Liver (tissue), 9 donors: ENCODE measurements around the gene ALKBH2. TPM values are rescaled to one million over a fixed set of nuclear protein-coding genes. Genes with fewer than 3 reads are reported as not detected.

Experiments used
- DNase-seq: peaks from one replicate; pipeline ENCODE4 v3.0.0-alpha.2; 2017; ENCODE audit warnings: low spot score
- H3K27ac ChIP-seq, 2 donors: one replicate each; pipeline ENCODE4 v1.7.0; 2013; ENCODE audit warnings: inconsistent platforms in 2 of 2, low read length in 2 of 2, control low read depth in 1 of 2, low read depth in 1 of 2, mild to moderate bottlenecking in 1 of 2
- H3K27me3 ChIP-seq, 4 donors: one replicate each; pipeline versions ENCODE4 v1.6.1 to v1.7.0; 2013; ENCODE audit warnings: low read length in 3 of 4, inconsistent platforms in 1 of 4, mild to moderate bottlenecking in 1 of 4, moderate library complexity in 1 of 4; ENCODE audit not compliant: control insufficient read depth in 4 of 4, insufficient read depth in 4 of 4
- H3K36me3 ChIP-seq, 4 donors: one replicate each; pipeline versions ENCODE4 v1.6.1 to v1.7.0; 2013; ENCODE audit warnings: low read length in 3 of 4, mild to moderate bottlenecking in 3 of 4, low read depth in 1 of 4, moderate library complexity in 1 of 4; ENCODE audit not compliant: control insufficient read depth in 4 of 4, insufficient read depth in 3 of 4
- H3K4me1 ChIP-seq, 4 donors: one replicate each; pipeline versions ENCODE4 v1.6.1 to v1.7.0; 2013; ENCODE audit warnings: low read length in 3 of 4, mild to moderate bottlenecking in 3 of 4, moderate library complexity in 1 of 4; ENCODE audit not compliant: control insufficient read depth in 4 of 4, insufficient read depth in 4 of 4
- H3K4me3 ChIP-seq, 3 donors: one replicate each; pipeline versions ENCODE4 v1.6.1 to v1.7.0; 2013; ENCODE audit warnings: low read length in 3 of 3, control low read depth in 1 of 3, low read depth in 1 of 3, mild to moderate bottlenecking in 1 of 3
- H3K9ac ChIP-seq, 2 donors: one replicate each; pipeline ENCODE4 v1.7.0; 2013; ENCODE audit warnings: low read length in 2 of 2, mild to moderate bottlenecking in 2 of 2, moderate library complexity in 2 of 2, control low read depth in 1 of 2, low read depth in 1 of 2
- H3K9me3 ChIP-seq, 4 donors: one replicate each; pipeline versions ENCODE4 v1.6.1 to v1.7.0; 2013; ENCODE audit warnings: low read length in 3 of 4; ENCODE audit not compliant: control insufficient read depth in 4 of 4
- ATF3 ChIP-seq: IDR thresholded peaks from 2 replicates; pipeline ENCODE4 v1.6.1; 2016; ENCODE audit warnings: antibody characterized with exemption
- CTCF ChIP-seq: fragments of 150-350 bp; IDR thresholded peaks from 2 replicates; pipeline ENCODE4 v1.5.1; 2017; ENCODE audit warnings: improper control_type of control experiment, low read depth, low read length; ENCODE audit not compliant: missing input control
- FOXA2 ChIP-seq: IDR thresholded peaks from 2 replicates; pipeline ENCODE4 v1.6.1; 2016; ENCODE audit warnings: antibody characterized with exemption
- HNF4A ChIP-seq, 2 donors: conservative IDR thresholded peaks; 2 replicates each; pipeline ENCODE4 v1.6.1; 2016; ENCODE audit warnings: antibody characterized with exemption in 2 of 2, mild to moderate bottlenecking in 2 of 2
- HNF4G ChIP-seq: IDR thresholded peaks from 2 replicates; pipeline ENCODE4 v1.6.1; 2016; ENCODE audit warnings: antibody characterized with exemption
- JUND ChIP-seq, 2 donors: IDR thresholded peaks; 2 replicates each; pipeline ENCODE4 v1.6.1; 2016; ENCODE audit warnings: antibody characterized with exemption in 2 of 2
- MAX ChIP-seq: IDR thresholded peaks from 2 replicates; pipeline ENCODE4 v1.6.1; 2016; ENCODE audit warnings: antibody characterized with exemption
- NR2F2 ChIP-seq: IDR thresholded peaks from 2 replicates; pipeline ENCODE4 v1.6.1; 2016; ENCODE audit warnings: antibody characterized with exemption
- RAD21 ChIP-seq, 2 donors: IDR thresholded peaks; 2 replicates each; pipeline ENCODE4 v1.6.1; 2016; ENCODE audit warnings: antibody characterized with exemption in 2 of 2, mild to moderate bottlenecking in 2 of 2
- REST ChIP-seq: IDR thresholded peaks from 2 replicates; pipeline ENCODE4 v1.6.1; 2016; ENCODE audit warnings: antibody characterized with exemption, mild to moderate bottlenecking
- RXRA ChIP-seq, 2 donors: IDR thresholded peaks; 2 replicates each; pipeline ENCODE4 v1.6.1; 2017 to 2018; ENCODE audit warnings: antibody characterized with exemption in 2 of 2, mild to moderate bottlenecking in 1 of 2
- SP1 ChIP-seq: IDR thresholded peaks from 2 replicates; pipeline ENCODE4 v1.6.1; 2018; ENCODE audit warnings: antibody characterized with exemption, mild to moderate bottlenecking
- TAF1 ChIP-seq: conservative IDR thresholded peaks from 2 replicates; pipeline ENCODE4 v1.6.1; 2016; ENCODE audit warnings: antibody characterized with exemption, mild to moderate bottlenecking
- YY1 ChIP-seq: IDR thresholded peaks from 2 replicates; pipeline ENCODE4 v1.6.1; 2016; ENCODE audit warnings: antibody characterized with exemption, mild to moderate bottlenecking
- WGBS: extraction: QIAGEN DNeasy Blood & Tissue Kit; methylation state at CpG from one replicate; pipeline ENCODE4 v1.1.7; 2013; 5-methylcytosine and 5-hydroxymethylcytosine counted together
- polyA plus RNA-seq, 2 donors: library from polyadenylated mRNA; stranded (reverse) in 1 of 2; unstranded in 1 of 2; fragments of 200-250 nt in 1 of 2; fragments of >200 nt in 1 of 2; fragmentation: Nextera tagmentation in 1 of 2; extraction: Ambion mirVana in 1 of 2; gene quantifications; one replicate each; pipeline versions ENCODE4 v1.2.1 to v1.2.3, GENCODE V29; 2013 to 2015
- total RNA-seq, 2 donors: library from RNA; depleted of rRNA; stranded (reverse); fragments of >200 nt; gene quantifications; one replicate each; pipeline ENCODE4 v1.2.3, GENCODE V29; 2014
- donor health status: healthy.
- donor health status: healthy.
- donor health status: healthy.
- donor health status: healthy.
- donor health status: healthy.

Gene ALKBH2
- total and polyA plus RNA-seq, 4 donors: 6.8 to 24.7 (median 19.9) TPM

GRCh38 chr12:109058773-109059172 is 34.5 kb downstream of the ALKBH2 start:
- Histone ChIP-seq H3K36me3 (peaks cover 0 to 6% (median 2%) of the 10 kb centered on the region in 4 donors), H3K9ac (no peak overlapping the region), H3K4me3 (no peak overlapping the region), H3K27ac (peak overlapping the region; percentile 46 to 63), H3K9me3 (no peaks in the 10 kb centered on the region), H3K27me3 (no peaks in the 10 kb centered on the region), H3K4me1 (peaks cover 2 to 46% (median 18%) of the 10 kb centered on the region in 4 donors)
- TF ChIP-seq CTCF: peak; percentile 16
- no peak for TF ChIP-seq HNF4G
- no peak for TF ChIP-seq ATF3
- no peak for TF ChIP-seq TAF1
- TF ChIP-seq MAX: peak; percentile 22
- peak; percentile 45 to 47 for TF ChIP-seq RAD21 (IDR thresholded peaks at IDR 0.05)
- no peak for TF ChIP-seq NR2F2
- TF ChIP-seq REST: peak; percentile 44
- peak; percentile 31 for TF ChIP-seq SP1
- TF ChIP-seq JUND (IDR thresholded peaks at IDR 0.05): peak in 1 of 2 donors; percentile 38
- TF ChIP-seq YY1: peak; percentile 52
- peak; percentile 33 to 60 for TF ChIP-seq RXRA (IDR thresholded peaks at IDR 0.05)
- peak; percentile 35 to 68 for TF ChIP-seq HNF4A (conservative IDR thresholded peaks at IDR 0.05)
- WGBS: 44% methylated on average over 6 of the region's 6 CpGs
- no peak for DNase-seq

GRCh38 chr12:109057376-109057775 is 35.9 kb downstream of the ALKBH2 start:
- H3K36me3 ChIP-seq: peaks cover 0 to 4% (median 2%) of the 10 kb centered on the region in 4 donors
- TF ChIP-seq ATF3 (no peak), FOXA2 (no peak), HNF4A (conservative IDR thresholded peaks at IDR 0.05) (no peak), TAF1 (no peak), RAD21 (IDR thresholded peaks at IDR 0.05) (no peak), YY1 (no peak), MAX (no peak), HNF4G (no peak), REST (no peak)
- no peak overlapping the region for H3K4me3 ChIP-seq
- H3K27me3 ChIP-seq: no peaks in the 10 kb centered on the region
- H3K9ac ChIP-seq: no peak overlapping the region
- DNase-seq: no peak
- H3K27ac ChIP-seq: no peak overlapping the region
- 96% methylated on average over 1 of the region's 1 CpG for WGBS
- peaks cover 2 to 56% (median 25%) of the 10 kb centered on the region in 4 donors for H3K4me1 ChIP-seq
- H3K9me3 ChIP-seq: no peaks in the 10 kb centered on the region
